HG03575 (cell line): ENCODE data around the gene HVCN1.
A peak's percentile ranks its signal among the peaks of the same experiment; 100 is the strongest.
"Not testable (repeated sequence)": the region's sequence is repeated elsewhere in the genome, so short reads cannot be mapped to it uniquely, and the experiment has no call there.

Experiments
- ATAC-seq: cut with Tn5 transposase; IDR thresholded peaks from one replicate; pipeline ENCODE4 v1.9.1; 2021; ENCODE audit not compliant: unreplicated experiment, insufficient number of reproducible peaks, low FRiP score; ENCODE audit errors: extremely low read depth

HVCN1 gene

DNA sequence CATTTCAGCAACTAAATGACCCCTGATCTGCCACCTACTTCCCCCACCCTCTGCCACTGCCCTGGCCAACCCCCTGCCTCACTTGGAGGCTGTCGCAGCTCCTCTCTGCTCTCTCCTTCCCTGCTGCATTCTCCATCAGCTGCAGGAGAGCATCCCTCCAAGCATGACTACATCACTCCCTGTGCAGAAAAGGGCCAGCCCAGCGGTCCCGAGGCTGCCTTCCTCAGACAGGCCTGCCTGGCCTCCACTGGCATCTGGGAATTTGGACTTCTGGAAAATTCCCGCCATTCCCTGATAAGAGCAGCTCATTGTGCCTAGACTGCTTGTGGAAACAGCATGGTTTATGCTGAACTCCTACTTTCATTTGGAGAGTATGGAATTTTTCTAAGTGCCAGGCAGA is 12.7 kb downstream of the HVCN1 start:
- no peak for ATAC-seq

GRCh38 chr12:110670161-110670701 is 18.7 kb downstream of the HVCN1 start:
- ATAC-seq = no peak

DNA sequence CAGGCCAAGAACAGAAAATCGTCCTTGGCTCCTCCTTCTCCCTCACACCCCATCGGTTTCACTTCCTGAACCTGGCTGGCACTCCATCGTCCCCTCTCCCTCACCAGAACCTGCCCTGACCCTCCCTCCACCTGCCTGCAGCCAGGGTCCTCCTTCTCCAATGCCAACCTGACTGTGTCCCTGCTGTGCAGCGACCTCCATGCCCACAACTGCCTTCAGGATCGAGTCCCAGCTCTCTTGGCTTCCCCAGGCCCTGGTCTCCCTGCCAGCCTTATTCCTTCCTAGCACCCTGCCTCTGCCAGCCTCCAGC is 19.8 kb downstream of the HVCN1 start:
- no peak for ATAC-seq

- no peak for ATAC-seq
Observed at GRCh38 chr12:110668480-110669192, 20.3 kb downstream of the HVCN1 start.

DNA sequence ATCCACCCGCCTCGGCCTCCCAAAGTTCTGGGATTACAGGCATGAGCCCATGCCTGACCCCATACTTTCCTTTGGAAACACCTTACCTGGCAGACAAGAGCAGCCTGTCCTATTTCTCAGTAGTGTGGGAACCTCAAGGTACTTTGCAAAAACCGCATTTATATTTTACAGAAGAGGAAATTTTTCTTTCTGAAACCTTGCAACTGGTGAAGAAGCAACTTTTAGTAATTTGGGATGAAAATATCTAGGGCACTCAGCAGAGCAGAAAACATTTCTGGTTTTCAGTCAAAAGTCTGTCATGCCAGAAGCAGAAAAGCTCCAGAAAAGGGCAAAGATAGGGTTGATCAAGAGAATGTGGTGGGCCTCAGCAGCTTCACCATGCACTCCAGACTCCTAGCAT is 21.2 kb downstream of the HVCN1 start:
- no peak for ATAC-seq

- no peak for ATAC-seq
Observed at GRCh38 chr12:110666892-110667291, 22.0 kb downstream of the HVCN1 start.

- peak; percentile 67 for ATAC-seq
Observed at GRCh38 chr12:110661337-110661972, 27.5 kb downstream of the HVCN1 start.

DNA sequence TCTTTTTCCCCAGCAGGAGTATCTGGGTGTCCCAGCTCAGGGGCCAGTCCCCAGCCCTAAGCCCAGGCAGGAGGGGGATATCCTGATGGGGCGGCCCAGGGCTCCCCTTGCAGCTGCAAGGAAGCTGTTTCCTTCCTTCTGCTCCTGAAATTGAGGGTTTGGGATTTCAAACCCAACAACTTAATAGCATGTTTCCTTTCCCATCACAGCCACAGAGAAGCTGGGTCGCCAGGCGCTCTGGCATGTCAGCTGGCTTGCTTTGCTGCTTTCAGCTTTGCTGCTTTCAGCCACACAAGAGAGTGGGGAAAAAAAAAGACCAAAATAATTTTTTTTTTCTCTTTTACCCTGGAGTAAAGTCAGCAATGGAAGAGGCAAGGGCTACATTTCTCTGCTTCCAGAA is 30.0 kb downstream of the HVCN1 start:
- no peak for ATAC-seq

DNA sequence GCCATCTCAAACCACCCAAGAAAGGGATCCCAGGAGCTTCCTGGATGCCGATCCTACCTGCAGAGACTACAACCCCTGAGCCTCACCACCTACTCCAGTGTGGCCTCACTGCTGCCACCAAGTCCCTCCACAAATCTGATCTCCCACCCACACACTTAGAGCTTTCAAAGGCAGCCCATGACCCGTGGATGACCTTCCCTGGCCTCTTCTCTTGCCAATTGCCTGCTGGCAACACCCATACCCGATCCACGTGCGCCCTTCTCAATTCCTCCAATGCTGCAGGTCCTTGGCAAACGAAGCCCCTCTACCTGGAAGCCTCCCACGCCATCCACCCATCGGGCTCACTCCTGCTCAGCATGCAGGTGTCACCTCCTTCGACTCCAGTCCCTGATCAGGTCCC is 30.7 kb downstream of the HVCN1 start:
- no peak for ATAC-seq

DNA sequence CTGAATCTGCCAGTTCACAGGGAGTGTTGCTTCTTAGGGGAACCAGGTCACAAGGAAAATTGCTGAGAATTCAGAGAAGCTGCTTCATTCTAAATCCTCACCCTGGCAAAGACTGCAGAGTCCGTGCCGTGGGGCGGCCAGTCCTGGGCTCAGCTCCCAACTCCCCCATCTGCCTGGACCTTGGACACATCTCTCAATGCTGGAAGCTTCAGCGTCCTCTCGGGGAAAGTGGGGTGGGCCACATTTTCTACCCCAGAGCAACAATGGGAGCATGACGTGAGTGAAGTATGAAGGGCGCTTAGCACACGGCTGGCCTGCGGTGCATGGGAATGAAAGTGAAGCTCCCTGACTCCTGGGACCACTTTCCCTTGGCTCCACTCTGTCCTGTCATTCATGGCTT is 31.2 kb downstream of the HVCN1 start:
- ATAC-seq = no peak

DNA sequence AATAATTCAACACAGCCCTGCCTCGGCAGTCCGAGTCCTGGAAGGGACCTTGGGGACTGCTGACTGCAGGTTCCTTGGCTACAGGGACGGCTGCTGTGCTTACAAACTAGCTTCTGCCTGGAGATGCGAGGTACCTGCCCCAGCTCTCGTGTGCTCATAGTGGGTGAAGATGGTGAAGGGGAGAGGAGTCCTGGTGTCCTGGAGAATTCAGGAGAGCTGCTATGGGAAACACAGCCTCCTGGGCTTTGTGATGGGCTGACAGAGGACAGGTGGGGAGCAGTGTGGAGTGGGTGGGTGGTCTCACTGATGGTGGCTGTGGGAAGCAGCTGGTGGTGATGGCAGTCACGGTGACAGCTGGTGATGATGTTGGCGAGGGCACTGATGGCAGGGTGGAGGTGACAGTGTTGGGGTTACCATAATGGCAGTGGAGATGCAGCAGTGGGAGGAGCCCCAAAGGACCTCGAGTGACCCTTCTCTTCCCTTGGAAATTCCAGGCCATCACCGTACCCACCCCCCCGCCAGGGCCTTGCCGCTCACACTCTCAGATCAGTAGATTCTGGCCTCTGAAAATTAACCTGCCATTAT is 32.8 kb downstream of the HVCN1 start:
- no peak for ATAC-seq

DNA sequence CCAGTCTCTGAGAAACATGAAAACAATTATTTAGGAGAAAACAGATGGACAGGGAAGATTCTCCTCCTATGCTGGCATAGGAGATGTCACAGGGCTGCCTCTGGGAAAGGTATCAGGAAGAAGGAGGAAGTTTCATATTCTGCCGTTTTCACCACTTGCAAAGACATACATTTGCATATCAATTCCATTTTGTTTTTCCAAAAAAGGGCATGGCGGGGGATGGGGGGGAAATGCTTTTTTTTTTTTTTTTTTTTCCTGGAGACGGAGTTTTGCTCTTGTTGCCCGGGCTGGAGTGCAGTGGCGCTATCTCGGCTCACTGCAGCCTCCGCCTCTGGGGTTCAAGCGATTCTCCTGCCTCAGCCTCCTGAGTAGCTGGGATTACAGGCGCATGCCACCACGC is 34.7 kb downstream of the HVCN1 start:
- not testable (repeated sequence) for ATAC-seq

DNA sequence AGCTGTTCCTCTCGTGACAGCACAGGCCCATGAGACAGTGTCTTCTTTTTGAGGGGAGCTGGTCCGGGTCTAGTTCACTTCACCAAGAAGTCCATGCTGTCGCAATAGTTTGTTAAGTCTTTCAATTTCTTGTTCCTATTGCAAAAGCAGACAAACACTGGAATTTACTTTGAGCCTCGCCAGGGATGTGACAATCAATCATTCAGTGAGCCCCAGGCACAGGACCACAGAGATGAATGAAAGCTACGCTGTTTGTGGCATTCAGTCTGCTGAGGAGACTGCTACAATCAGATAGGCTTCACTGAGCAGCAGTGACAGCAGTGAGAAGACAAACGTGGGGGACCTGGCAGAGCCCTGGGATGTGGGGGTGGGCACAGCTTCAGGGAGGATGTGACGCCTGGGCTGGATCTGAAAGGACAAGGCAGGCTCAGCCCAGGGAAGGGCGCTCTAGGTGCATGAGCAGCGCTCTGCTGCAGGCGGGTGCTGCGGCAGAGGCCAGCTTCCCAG is 39.5 kb downstream of the HVCN1 start:
- no peak for ATAC-seq

GRCh38 chr12:110647631-110648040 is 41.3 kb downstream of the HVCN1 start:
- ATAC-seq = no peak

- no peak for ATAC-seq
Observed at GRCh38 chr12:110641521-110641920, 47.4 kb downstream of the HVCN1 start.

DNA sequence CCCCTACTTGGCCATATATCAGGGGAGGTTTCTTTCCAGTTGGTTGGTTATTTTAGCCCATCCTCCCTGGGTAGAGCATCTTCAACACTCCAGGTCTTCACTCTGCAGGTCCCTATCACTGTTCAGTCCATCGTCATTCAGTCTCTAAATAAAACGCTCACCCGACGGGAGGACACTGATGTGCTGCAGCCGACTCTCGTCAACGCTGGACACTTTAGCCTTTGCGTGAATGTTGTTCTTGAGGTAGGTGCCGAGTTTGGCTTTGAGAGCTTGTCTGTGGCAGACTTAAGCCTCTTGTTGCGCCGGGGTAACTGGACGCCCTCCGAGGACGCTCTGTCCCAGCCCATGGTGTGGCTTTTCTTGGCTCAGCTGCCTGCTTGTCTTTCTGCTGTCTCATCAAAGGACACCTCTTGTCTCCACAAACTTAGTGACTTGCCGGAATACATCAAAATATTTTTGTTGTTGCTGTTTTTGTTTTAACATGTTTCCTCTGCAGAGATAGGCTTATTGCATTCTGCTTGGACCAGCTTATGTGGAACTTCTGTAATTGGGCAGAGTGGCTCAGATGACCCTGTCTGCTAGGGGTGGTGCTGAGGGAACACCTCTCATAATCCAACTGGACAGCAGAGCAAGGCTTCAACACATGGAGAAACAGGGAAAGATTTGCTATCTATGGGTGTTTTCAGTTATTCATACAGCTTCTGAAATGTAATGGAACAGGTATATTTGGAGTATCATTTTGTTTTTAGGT is 48.5 kb downstream of the HVCN1 start:
- ATAC-seq = no peak

DNA sequence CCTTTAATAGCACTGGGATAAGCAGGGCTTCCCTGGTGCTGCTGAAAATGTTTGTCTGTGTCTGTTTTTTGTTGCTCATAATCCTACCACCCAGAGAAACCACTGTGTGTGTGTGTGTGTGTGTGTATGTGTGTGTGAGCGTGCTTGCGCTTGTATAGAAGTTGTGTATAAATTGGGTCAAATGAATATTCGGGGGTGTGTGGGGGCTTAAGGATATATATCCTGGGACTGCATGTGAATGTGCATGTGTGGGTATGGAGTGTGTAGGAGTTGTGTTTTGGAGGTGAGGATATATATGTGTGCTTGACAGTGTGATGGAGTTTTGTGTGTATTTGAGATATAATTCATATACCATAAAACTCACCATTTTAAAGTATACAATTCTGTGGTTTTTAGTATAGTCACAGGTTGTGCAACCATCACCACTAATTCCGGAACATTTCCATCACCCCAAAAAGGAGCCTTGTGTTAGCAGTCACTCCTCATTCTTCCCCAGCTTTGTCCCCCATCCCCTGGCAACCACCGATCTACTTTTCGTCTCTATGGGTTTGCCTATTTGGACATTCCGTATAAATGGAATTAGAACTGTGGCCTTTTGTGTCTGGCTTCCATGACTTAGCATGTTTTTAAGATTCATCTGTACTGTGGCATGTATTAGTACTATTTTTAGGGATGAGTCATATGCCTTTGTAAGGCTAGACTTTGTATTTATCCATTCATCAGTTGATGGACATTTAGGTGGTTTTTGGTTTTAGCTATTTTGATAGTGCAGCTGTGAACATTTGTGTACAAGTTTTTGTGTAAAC is 49.4 kb downstream of the HVCN1 start:
- ATAC-seq = no peak

DNA sequence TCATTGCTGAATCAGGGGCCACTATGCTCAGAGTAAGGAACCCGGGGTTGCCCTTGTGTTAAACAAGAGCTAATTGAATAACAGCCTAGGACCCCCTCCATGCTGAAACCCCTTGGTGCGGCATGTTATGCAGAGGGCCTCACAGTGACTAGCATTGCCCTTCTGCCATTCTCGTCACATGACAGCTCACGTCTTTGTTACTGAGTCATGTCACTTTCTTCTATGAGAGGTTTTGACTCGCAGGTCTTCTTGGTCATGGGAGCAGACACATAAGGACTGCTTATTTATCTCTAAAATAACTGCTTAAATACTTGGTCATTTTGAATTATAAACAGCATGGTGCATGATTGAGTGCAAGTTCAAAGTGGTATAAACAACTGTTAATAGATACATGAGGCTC is 50.1 kb downstream of the HVCN1 start:
- ATAC-seq = no peak
